Body of pancreas (tissue), 4 donors: ENCODE measurements around the gene COMMD2.

ENCODE experiments used
- CTCF ChIP-seq, 7 experiments: fragments of 450-650 bp in 4 of 7; fragments of 200-600 bp in 3 of 7; sonication (generic) in 3 of 7; IDR thresholded peaks; one replicate each; pipeline ENCODE4 v1.5.1; 2016 to 2019; ENCODE audit warnings: antibody characterized with exemption in 7 of 7
- POLR2A ChIP-seq, 3 donors: fragments of 450-650 bp; IDR thresholded peaks; one replicate each; pipeline ENCODE4 v1.6.1; 2016; ENCODE audit warnings: antibody characterized with exemption in 3 of 3, mild to moderate bottlenecking in 2 of 3

- TF ChIP-seq CTCF (IDR thresholded peaks at IDR 0.05): no peak
- no peak for TF ChIP-seq POLR2A (IDR thresholded peaks at IDR 0.05)
Observed at GRCh38 chr3:149790698-149791097, 38.4 kb upstream of the COMMD2 start.
